Skin of body (tissue), 2 donors: ENCODE measurements around the gene ATL1. TPM values are rescaled to one million over a fixed set of nuclear protein-coding genes. Genes with fewer than 3 reads are reported as not detected.

ENCODE experiments used
- small RNA-seq: library from RNA; depleted of rRNA; stranded (forward); fragments of <200 nt; gene quantifications from one replicate; pipeline ENCODE3, GENCODE V24; 2014; ENCODE audit warnings: low replicate concordance
- total RNA-seq: library from RNA; depleted of rRNA; stranded (reverse); fragments of >200 nt; gene quantifications from one replicate; pipeline ENCODE4 v1.2.3, GENCODE V29; 2014

ATL1 gene
- total RNA-seq, 1 donor from 2014 or later: 11.9 TPM

Small RNA genes within 50 kb of the gene (small RNA-seq; reads per million reads assigned to genes)
- gene RN7SL452P (not detected), gene SNRPGP1 (not detected)

Other genes starting within 250 kb of the ATL1 start
- gene L2HGDH, start 247.9 kb upstream of the ATL1 start, total RNA-seq: 7.3 TPM
- gene DMAC2L, start 247.8 kb upstream of the ATL1 start, total RNA-seq: 6.7 TPM
- 54.4 TPM for gene CDKL1, start 163.3 kb upstream of the ATL1 start, total RNA-seq
- gene MAP4K5, start 27.6 kb upstream of the ATL1 start, total RNA-seq: 87.0 TPM
- 45.1 TPM for gene SAV1, start 108.2 kb downstream of the ATL1 start, total RNA-seq